HepG2 (cell line): ENCODE data around the gene XAGE3. TPM values are rescaled to one million over a fixed set of nuclear protein-coding genes. Genes with fewer than 3 reads are reported as not detected.
"Not testable (repeated sequence)": the region's sequence is repeated elsewhere in the genome, so short reads cannot be mapped to it uniquely, and the experiment has no call there.

Source experiments
- ATAC-seq: fragments of 200-7000 bp; cut with Tn5 transposase; 3 replicates; pipeline ENCODE4 v1.9.1; 2020; ENCODE audit warnings: mild to moderate bottlenecking, moderate library complexity
- BruUV-seq: library from RNA; stranded (reverse); fragments of 400-500 nt; replicated peaks from 2 replicates; lab custom pipeline; 2021; lab: Mats Ljungman, UMichigan
- CTCF ChIA-PET: fragments of 300-600 bp; formaldehyde crosslinking; extraction: SDS; loops from one replicate; lab custom pipeline; 2021; ENCODE audit warnings: low total read pairs, inconsistent platforms, low intra/inter-chr PET ratio; lab: Yijun Ruan, JAX
- POLR2A ChIA-PET: fragments of 350-600 bp; sonication (Branson Sonifier 250); formaldehyde crosslinking; loops from one replicate; lab custom pipeline; 2020; ENCODE audit warnings: antibody characterized with exemption, inconsistent platforms; lab: Yijun Ruan, JAX
- DNase-seq: peaks from one replicate; pipeline ENCODE4 v3.0.0-alpha.2; 2015; ENCODE audit warnings: low spot score
- FAIRE-seq: peaks from 3 replicates; lab custom pipeline; 2011; peaks lifted over from hg19 to GRCh38; lab: Jason Lieb, UNC
- H2AFZ ChIP-seq: one replicate; pipeline ENCODE4 v1.6.1; 2011; ENCODE audit warnings: low read length, inconsistent platforms
- H3K27ac ChIP-seq: fragments of 300-600 bp; 3 replicates; pipeline ENCODE4 v1.8.0; 2011; ENCODE audit warnings: mixed run types, mild to moderate bottlenecking, mixed read lengths, low read length, inconsistent platforms; ENCODE audit not compliant: insufficient read depth; ENCODE audit errors: extremely low read length
- H3K27me3 ChIP-seq, 2 experiments: fragments of 200-600 bp in 1 of 2; 2 replicates in 1 of 2; 3 replicates in 1 of 2; pipeline versions ENCODE4 v1.6.0 to v1.8.0; 2011; ENCODE audit warnings: low read length in 2 of 2, mild to moderate bottlenecking in 2 of 2, moderate library complexity in 2 of 2, inconsistent platforms in 1 of 2; ENCODE audit not compliant: insufficient read depth in 2 of 2, control insufficient read depth in 1 of 2
- H3K36me3 ChIP-seq, 2 experiments: fragments of 200-600 bp in 1 of 2; replicated peaks in 1 of 2; 2 replicates in 1 of 2; 3 replicates in 1 of 2; pipeline versions ENCODE4 v1.5.1 to v1.8.0; 2011; ENCODE audit warnings: low read length in 2 of 2, inconsistent platforms in 1 of 2; ENCODE audit not compliant: insufficient read depth in 2 of 2, control insufficient read depth in 1 of 2
- H3K4me1 ChIP-seq: 2 replicates; pipeline ENCODE4 v1.5.1; 2012; ENCODE audit warnings: low read length, inconsistent platforms; ENCODE audit not compliant: insufficient read depth
- H3K4me2 ChIP-seq: 2 replicates; pipeline ENCODE4 v1.6.0; 2011; ENCODE audit warnings: low read depth, low read length, inconsistent platforms
- H3K4me3 ChIP-seq, 3 experiments: fragments of 200-600 bp in 1 of 3; sonication (generic), shearing (Covaris generic) in 1 of 3; replicated peaks in 1 of 3; 2 replicates each; pipeline ENCODE4 v1.5.1; 2011 to 2016; ENCODE audit warnings: low read length in 3 of 3, inconsistent platforms in 2 of 3, low read depth in 2 of 3, mild to moderate bottlenecking in 2 of 3, control low read depth in 1 of 3, mixed read lengths in 1 of 3; ENCODE audit not compliant: insufficient read depth in 1 of 3
- H3K79me2 ChIP-seq: one replicate; pipeline ENCODE4 v1.6.1; 2011; ENCODE audit warnings: low read length, inconsistent platforms; ENCODE audit not compliant: insufficient read depth
- H3K9ac ChIP-seq: 2 replicates; pipeline ENCODE4 v1.6.0; 2011; ENCODE audit warnings: mild to moderate bottlenecking, low read depth, low read length, inconsistent platforms; ENCODE audit not compliant: insufficient read depth
- H3K9me3 ChIP-seq: 2 replicates; pipeline ENCODE4 v1.5.1; 2012; ENCODE audit warnings: mild to moderate bottlenecking, low read length
- H4K20me1 ChIP-seq: 2 replicates; pipeline ENCODE4 v1.6.0; 2011; ENCODE audit warnings: inconsistent platforms, mild to moderate bottlenecking, low read length, moderate library complexity; ENCODE audit not compliant: insufficient read depth
- WGBS: methylation state at CpG from one replicate; pipeline ENCODE4 v1.1.6; 2017; ENCODE audit warnings: low lambda C conversion rate; 5-methylcytosine and 5-hydroxymethylcytosine counted together
- in situ Hi-C: cut with HindIII; loops from 2 replicates; pipeline ENCODE4 v1.10.0; 2017; ENCODE audit warnings: low pct_unique_long_range_greater_than_20kb; ENCODE audit not compliant: extremely low pct_ligation_motif_present
- intact Hi-C: fragments of 100-400 bp; cut with micrococcal nuclease; formaldehyde crosslinking; loops from one replicate; pipeline ENCODE4 v1.10.0; 2022; ENCODE audit not compliant: unreplicated experiment
- polyA plus RNA-seq, 8 experiments: library from polyadenylated mRNA; depleted of rRNA in 3 of 8; stranded (reverse) in 7 of 8; unstranded in 1 of 8; fragments of >200 nt; fragmentation: Illumina TruSeq in 4 of 8; extraction: Trizol in 4 of 8; gene quantifications; 2 replicates each; pipeline versions ENCODE4 v1.2.1 to v1.2.3, GENCODE V29; 2011 to 2016; ENCODE audit warnings: low read depth in 4 of 8, missing spikeins in 1 of 8, mixed read lengths in 1 of 8; ENCODE audit not compliant: insufficient read depth in 1 of 8
- total RNA-seq, 5 experiments: library from RNA; depleted of rRNA; stranded (reverse); fragments of >200 nt; fragmentation: Illumina TruSeq; extraction: Trizol; gene quantifications; 2 replicates each; pipeline ENCODE4 v1.2.3, GENCODE V29; 2016; ENCODE audit warnings: low read depth in 1 of 5

Gene XAGE3
- total and polyA plus RNA-seq, 2 of the 13 experiments (the other 11 are each of a cell fraction or from before 2014, with no cell fraction given), result not detected

DNA sequence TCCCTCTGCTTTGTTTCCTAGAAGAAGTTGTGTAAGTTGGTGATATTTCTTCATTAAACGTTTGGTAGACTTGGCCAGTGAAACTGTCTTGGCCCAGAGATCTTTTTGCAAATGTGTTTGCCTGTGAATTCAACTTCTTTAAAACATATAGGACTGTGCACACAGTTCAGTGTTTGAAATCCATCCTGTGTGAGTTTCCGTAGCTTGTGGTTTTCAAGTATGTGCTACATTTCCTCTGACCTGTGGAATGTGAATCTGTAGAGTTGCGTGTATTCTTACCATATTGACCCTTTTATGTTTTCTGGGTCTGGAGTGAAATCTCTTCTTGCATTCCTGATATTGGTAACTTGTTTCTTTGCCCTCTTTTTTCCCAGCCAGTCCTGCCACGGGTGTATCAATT is 38.2 kb upstream of the XAGE3 start:
- H3K79me2 ChIP-seq, H3K27ac ChIP-seq, intact Hi-C loops, H3K4me3 ChIP-seq, H3K9me3 ChIP-seq, H3K4me1 ChIP-seq, in situ Hi-C loops, POLR2A ChIA-PET, ATAC-seq, H2AFZ ChIP-seq, H3K9ac ChIP-seq, DNase-seq, FAIRE-seq, H4K20me1 ChIP-seq, BruUV-seq, H3K27me3 ChIP-seq, CTCF ChIA-PET, H3K4me2 ChIP-seq, H3K36me3 ChIP-seq: not testable (repeated sequence)
- no CpG with 5 or more reads among the region's 4 CpGs for WGBS

DNA sequence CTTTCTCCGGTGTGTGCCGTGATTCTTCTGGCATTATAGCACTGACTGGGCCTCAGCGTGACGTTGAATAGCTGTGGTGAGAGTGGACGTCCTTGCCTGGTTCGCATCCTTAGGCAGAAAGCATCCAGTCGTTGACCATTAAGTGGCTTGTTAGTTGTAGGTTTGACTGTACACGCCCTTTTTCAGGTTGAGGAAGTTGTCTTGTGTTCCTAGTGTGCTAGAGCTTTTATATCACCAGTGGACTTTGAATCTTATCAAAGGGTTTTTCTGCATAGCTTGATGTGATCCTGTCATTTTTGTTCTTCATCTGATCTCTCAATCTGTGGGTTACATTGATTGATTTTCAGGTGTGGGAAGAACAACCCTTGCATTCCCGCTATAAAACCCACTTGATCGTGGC is 37.6 kb upstream of the XAGE3 start:
- H4K20me1 ChIP-seq, H3K79me2 ChIP-seq, H3K4me2 ChIP-seq, CTCF ChIA-PET, ATAC-seq, intact Hi-C loops, in situ Hi-C loops, H3K36me3 ChIP-seq, DNase-seq, H3K27me3 ChIP-seq, POLR2A ChIA-PET, FAIRE-seq, H3K27ac ChIP-seq, BruUV-seq, H3K9ac ChIP-seq, H3K4me3 ChIP-seq, H3K9me3 ChIP-seq, H3K4me1 ChIP-seq, H2AFZ ChIP-seq: not testable (repeated sequence)
- no CpG with 5 or more reads among the region's 10 CpGs for WGBS

DNA sequence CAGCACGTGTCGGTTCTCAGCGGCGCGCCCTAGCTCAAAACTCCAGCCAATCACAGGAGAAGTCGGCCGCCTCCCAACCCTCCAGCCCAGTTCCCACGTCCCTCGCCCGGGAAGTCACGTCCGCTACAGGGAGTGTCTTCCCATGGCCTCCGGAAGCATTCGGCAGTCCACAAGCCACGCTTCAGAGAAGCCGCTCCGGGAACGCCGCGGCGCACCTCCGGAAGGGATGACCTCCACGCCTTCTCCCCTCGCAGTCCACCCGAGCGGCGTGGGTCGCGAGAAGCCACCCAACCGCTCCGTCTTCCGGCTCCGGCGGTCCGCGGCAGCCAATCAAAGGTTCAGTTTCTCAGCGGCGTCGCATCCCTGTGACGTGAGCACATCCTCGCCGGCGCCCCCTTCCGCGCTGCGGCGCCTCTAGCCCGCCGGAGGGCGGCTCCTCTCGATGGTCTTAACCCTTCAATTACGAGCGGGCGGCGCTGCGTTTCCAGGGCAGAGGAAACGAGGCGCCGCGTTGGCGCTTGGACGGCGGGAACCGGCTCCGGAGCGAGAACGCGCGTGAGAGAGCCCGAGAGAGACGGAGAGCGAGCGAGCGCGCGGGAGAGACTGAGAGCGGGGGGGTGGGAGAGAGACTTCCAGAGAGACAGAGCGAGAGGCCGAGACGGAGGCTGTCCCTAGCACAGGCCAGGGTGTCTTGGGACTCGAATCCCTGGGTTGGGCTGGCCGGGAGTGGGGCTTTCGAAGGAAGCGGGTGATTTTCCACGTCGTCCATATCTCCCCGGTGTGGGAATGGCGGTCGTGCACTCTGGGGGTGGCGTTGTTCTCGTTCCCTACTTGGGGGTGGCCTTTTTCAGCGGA is 29.2 kb upstream of the XAGE3 start, which contains the start of gene FAM156B:
Gene FAM156B, plus strand, starts transcription at position 476 of the 855 bp plus-strand sequence. CDS start 9,896 bp downstream, outside the sequence.
- BruUV-seq, result not testable (repeated sequence)

DNA sequence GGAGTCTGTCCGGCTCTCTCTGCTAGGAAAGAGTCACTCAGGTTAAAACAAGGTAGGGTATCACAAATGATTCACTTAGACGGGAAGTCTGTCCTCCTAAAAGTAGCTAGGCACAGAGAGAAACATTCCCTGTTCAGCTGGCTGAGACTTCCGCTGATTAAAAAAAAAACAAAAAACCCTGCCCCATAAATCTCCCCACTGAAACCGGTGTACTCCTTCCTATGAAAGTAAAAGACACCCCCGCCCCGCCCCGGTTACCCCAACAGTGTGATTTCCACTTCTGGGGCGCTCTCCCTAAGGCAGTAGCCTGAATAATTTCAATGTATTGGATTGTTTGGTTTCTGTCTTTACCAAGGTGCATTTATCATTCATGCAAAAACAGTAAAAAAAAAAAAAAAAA is 28.6 kb upstream of the XAGE3 start:
- FAIRE-seq, CTCF ChIA-PET, H3K9ac ChIP-seq, intact Hi-C loops, H3K27ac ChIP-seq, in situ Hi-C loops, H3K4me3 ChIP-seq, POLR2A ChIA-PET, H3K4me2 ChIP-seq, H2AFZ ChIP-seq, H3K79me2 ChIP-seq, H3K36me3 ChIP-seq, DNase-seq, H3K9me3 ChIP-seq, H3K27me3 ChIP-seq, H3K4me1 ChIP-seq, ATAC-seq, H4K20me1 ChIP-seq, BruUV-seq: not testable (repeated sequence)
- WGBS, result no CpG with 5 or more reads among the region's 8 CpGs

More for the DNA sequence above, 29.2 kb upstream of the XAGE3 start, which contains the start of gene FAM156B:
- H3K27ac ChIP-seq, CTCF ChIA-PET, H2AFZ ChIP-seq, H3K36me3 ChIP-seq, DNase-seq, H3K9ac ChIP-seq, in situ Hi-C loops, H3K4me1 ChIP-seq, H3K4me3 ChIP-seq, H3K27me3 ChIP-seq, H3K4me2 ChIP-seq, H3K9me3 ChIP-seq, H3K79me2 ChIP-seq, H4K20me1 ChIP-seq, intact Hi-C loops, POLR2A ChIA-PET, FAIRE-seq: not testable (repeated sequence)
- no CpG with 5 or more reads among the region's 92 CpGs for WGBS
- ATAC-seq, result peak; percentile 89
